ENCODE measurements around the gene TOB1. TPM values are rescaled to one million over a fixed set of nuclear protein-coding genes. Genes with fewer than 3 reads are reported as not detected.
"Not testable (repeated sequence)": the region's sequence is repeated elsewhere in the genome, so short reads cannot be mapped to it uniquely, and the experiment has no call there.

The TOB1 gene
- total and polyA plus RNA-seq, 9 of the 15 experiments (the other 6 are each of a cell fraction or from before 2014, with no cell fraction given): 4.8 to 63.7 (median 13.2) TPM

- no peak for TF ChIP-seq ZNF146 (CRISPR knock-in tag; IDR thresholded peaks at IDR 0.05; ENCODE audit: unreplicated experiment)
These were observed 12.9 kb upstream of the TOB1 start (continued) for GRCh38 chr17:50879086-50879485.

GRCh38 chr17:50877838-50878237 lies 11.7 kb upstream of the TOB1 start:
- H3K27ac ChIP-seq (ENCODE audit: extremely low read depth, low read depth, low read length): no peak overlapping the region
- BruUV-seq (replicated peaks): no TSS peak
- no peaks in the 10 kb centered on the region for H4K20me1 ChIP-seq (replicated peaks; ENCODE audit: control insufficient read depth, insufficient read depth, low read length)
- FAIRE-seq: no peak
- H3K4me2 ChIP-seq (ENCODE audit: insufficient read depth, low read length): no peak overlapping the region
- in situ Hi-C loops (cut with MboI) (no loop called here), intact Hi-C loops (cut with micrococcal nuclease) (no loop called here)
- H3K79me2 ChIP-seq (ENCODE audit: control insufficient read depth, insufficient read depth, low read length): no peaks in the 10 kb centered on the region
- H3K36me3 ChIP-seq (ENCODE audit: control insufficient read depth, insufficient read depth, low read length): no peaks in the 10 kb centered on the region
- CTCF ChIA-PET (ENCODE audit: low intra/inter-chr PET ratio): no interaction called here
- H3K4me1 ChIP-seq (replicated peaks in 1 of 2; ENCODE audit: control insufficient read depth in 2 of 2, insufficient read depth in 2 of 2, low read length in 2 of 2): no peaks in the 10 kb centered on the region; a peak in 1 of 5 replicates
- no peaks in the 10 kb centered on the region for H3K27me3 ChIP-seq (ENCODE audit: control insufficient read depth in 2 of 2, insufficient read depth in 2 of 2, low read length in 2 of 2)
- POLR2A ChIA-PET: interaction anchor here (0.6 to 2.5 kb wide), 2 partner anchors 11 to 71 kb away, joined by 3 to 17 read pairs; partner anchors contain the start of gene TOB1
- no peak for DNase-seq (ENCODE audit: extremely low read depth in 1 of 4, low spot score in 3 of 4)
- no peak overlapping the region for H3K9ac ChIP-seq (ENCODE audit: insufficient read depth in 1 of 2, low read depth in 2 of 2, low read length in 2 of 2)
- 0 out of 2 replicates have a peak, but pooled peaks have one; percentile 19 for TF ChIP-seq CEBPB (tag; IDR thresholded peaks at IDR 0.05)
- TF ChIP-seq BCLAF1 (IDR thresholded peaks at IDR 0.05; ENCODE audit: borderline replicate concordance in 1 of 2, control insufficient read depth in 1 of 2, low read depth in 2 of 2, low read length in 1 of 2): no peak
- H2AFZ ChIP-seq (ENCODE audit: low read depth, low read length): no peak overlapping the region
- H3K4me3 ChIP-seq: no peak overlapping the region
- no peaks in the 10 kb centered on the region for H3K9me1 ChIP-seq (ENCODE audit: control insufficient read depth, insufficient read depth, low read length)
- H3K9me3 ChIP-seq (replicated peaks; ENCODE audit: control insufficient read depth, insufficient read depth, low read depth, low read length): peaks cover 3% of the 10 kb centered on the region
- 67% methylated on average over 1 of the region's 1 CpG for WGBS (ENCODE audit: insufficient coverage, low coverage, missing lambda C conversion rate)
- no peak for ATAC-seq

GRCh38 chr17:50877042-50877441 lies 10.9 kb upstream of the TOB1 start:
- H3K9ac ChIP-seq (ENCODE audit: insufficient read depth in 1 of 2, low read depth in 2 of 2, low read length in 2 of 2); H2AFZ ChIP-seq (ENCODE audit: low read depth, low read length); H3K27me3 ChIP-seq (ENCODE audit: control insufficient read depth in 2 of 2, insufficient read depth in 2 of 2, low read length in 2 of 2); H3K27ac ChIP-seq (ENCODE audit: extremely low read depth, low read depth, low read length); H3K4me2 ChIP-seq (ENCODE audit: insufficient read depth, low read length); in situ Hi-C loops (cut with MboI); H3K9me1 ChIP-seq (ENCODE audit: control insufficient read depth, insufficient read depth, low read length); FAIRE-seq; H3K79me2 ChIP-seq (ENCODE audit: control insufficient read depth, insufficient read depth, low read length); H3K36me3 ChIP-seq (ENCODE audit: control insufficient read depth, insufficient read depth, low read length); H3K4me1 ChIP-seq (replicated peaks in 1 of 2; ENCODE audit: control insufficient read depth in 2 of 2, insufficient read depth in 2 of 2, low read length in 2 of 2); H3K4me3 ChIP-seq; DNase-seq (ENCODE audit: extremely low read depth in 1 of 4, low spot score in 3 of 4); CTCF ChIA-PET (ENCODE audit: low intra/inter-chr PET ratio); BruUV-seq (replicated peaks); H4K20me1 ChIP-seq (replicated peaks; ENCODE audit: control insufficient read depth, insufficient read depth, low read length); intact Hi-C loops (cut with micrococcal nuclease); H3K9me3 ChIP-seq (replicated peaks; ENCODE audit: control insufficient read depth, insufficient read depth, low read depth, low read length); ATAC-seq: not testable (repeated sequence)
- POLR2A ChIA-PET: interaction anchor here (2.5 kb wide), 1 partner anchor 10 kb away, joined by 17 read pairs; the partner anchor contains the start of gene TOB1
- 58% methylated on average over 8 of the region's 9 CpGs for WGBS (ENCODE audit: insufficient coverage, low coverage, missing lambda C conversion rate)

Data from K562 (cell line).